ENCODE data around the gene PCSK4. TPM values are rescaled to one million over a fixed set of nuclear protein-coding genes. Genes with fewer than 3 reads are reported as not detected.

PCSK4 gene
- total and polyA plus RNA-seq, 9 of the 15 experiments (the other 6 are each of a cell fraction or from before 2014, with no cell fraction given): 0.01 to 9.1 (median 2.1) TPM; not detected in 1

GRCh38 chr19:1446713-1447481 is 43.3 kb downstream of the PCSK4 start (continued):
- TF ChIP-seq REST (IDR thresholded peaks at IDR 0.05; ENCODE audit: borderline replicate concordance) (peak; percentile 99), REST (CRISPR knock-in tag; IDR thresholded peaks at IDR 0.05; ENCODE audit: low read depth) (peak; percentile 98), KAT8 (IDR thresholded peaks at IDR 0.05; ENCODE audit: low read depth) (no peak), HDAC1 (IDR thresholded peaks at IDR 0.05) (peak in 1 of 2 experiments; percentile 65; a peak in 2 of 4 replicates), E4F1 (CRISPR knock-in tag; IDR thresholded peaks at IDR 0.05; ENCODE audit: borderline replicate concordance) (no peak), POLR3G (IDR thresholded peaks at IDR 0.05; ENCODE audit: extremely low read depth, insufficient read length, insufficient replicate concordance) (no peak), ERF (CRISPR knock-in tag; IDR thresholded peaks at IDR 0.05) (no peak), ETV1 (tag; conservative IDR thresholded peaks at IDR 0.05; ENCODE audit: low read depth) (no peak), NR3C1 (CRISPR knock-in tag; IDR thresholded peaks at IDR 0.05) (peak; percentile 86), EHMT2 (IDR thresholded peaks at IDR 0.05) (peak; percentile 96), ETS2 (tag; IDR thresholded peaks at IDR 0.05; ENCODE audit: borderline replicate concordance, poor library complexity, severe bottlenecking) (no peak), PREB (CRISPR knock-in tag; IDR thresholded peaks at IDR 0.05) (no peak), ZBTB12 (CRISPR knock-in tag; IDR thresholded peaks at IDR 0.05) (no peak), KAT7 (CRISPR knock-in tag; IDR thresholded peaks at IDR 0.05; ENCODE audit: borderline replicate concordance) (peak; percentile 74; the same call in 1 of the 2 replicates)
